Gastrocnemius medialis (tissue), 4 donors: ENCODE measurements around the gene ZFP62.
"Not testable (repeated sequence)": the region's sequence is repeated elsewhere in the genome, so short reads cannot be mapped to it uniquely, and the experiment has no call there.

ENCODE experiments used
- POLR2A ChIP-seq, 2 donors: fragments of 450-650 bp; IDR thresholded peaks; one replicate each; pipeline ENCODE4 v1.6.1; 2017; ENCODE audit warnings: antibody characterized with exemption in 2 of 2, mild to moderate bottlenecking in 2 of 2, moderate library complexity in 2 of 2
- TF ChIP-seq, protein P1 (sequence below), 5 experiments: fragments of 450-650 bp in 3 of 5; fragments of 200-600 bp in 2 of 5; sonication (generic) in 2 of 5; IDR thresholded peaks in 4 of 5; conservative IDR thresholded peaks in 1 of 5; 1 replicate in 4 of 5; 2 replicates in 1 of 5; pipeline ENCODE4 v1.5.1; 2016 to 2019; ENCODE audit warnings: antibody characterized with exemption in 5 of 5, mild to moderate bottlenecking in 3 of 5, moderate library complexity in 3 of 5

DNA sequence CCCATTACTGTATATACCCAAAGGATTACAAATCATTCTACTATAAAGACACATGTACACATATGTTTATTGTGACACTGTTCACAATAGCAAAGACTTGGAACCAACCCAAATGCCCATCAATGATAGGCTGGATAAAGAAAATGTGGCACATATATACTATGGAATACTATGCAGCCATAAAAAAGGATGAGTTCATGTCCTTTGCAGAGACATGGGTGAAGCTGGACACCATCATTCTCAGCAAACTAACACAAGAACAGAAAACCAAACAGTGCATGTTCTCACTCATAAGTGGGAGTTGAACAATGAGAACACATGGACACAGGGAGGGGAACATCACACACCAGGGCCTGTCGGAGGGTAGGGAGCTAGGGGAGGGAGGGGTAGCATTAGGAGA, 34.3 kb upstream of the ZFP62 start:
- TF ChIP-seq, protein P1, sequence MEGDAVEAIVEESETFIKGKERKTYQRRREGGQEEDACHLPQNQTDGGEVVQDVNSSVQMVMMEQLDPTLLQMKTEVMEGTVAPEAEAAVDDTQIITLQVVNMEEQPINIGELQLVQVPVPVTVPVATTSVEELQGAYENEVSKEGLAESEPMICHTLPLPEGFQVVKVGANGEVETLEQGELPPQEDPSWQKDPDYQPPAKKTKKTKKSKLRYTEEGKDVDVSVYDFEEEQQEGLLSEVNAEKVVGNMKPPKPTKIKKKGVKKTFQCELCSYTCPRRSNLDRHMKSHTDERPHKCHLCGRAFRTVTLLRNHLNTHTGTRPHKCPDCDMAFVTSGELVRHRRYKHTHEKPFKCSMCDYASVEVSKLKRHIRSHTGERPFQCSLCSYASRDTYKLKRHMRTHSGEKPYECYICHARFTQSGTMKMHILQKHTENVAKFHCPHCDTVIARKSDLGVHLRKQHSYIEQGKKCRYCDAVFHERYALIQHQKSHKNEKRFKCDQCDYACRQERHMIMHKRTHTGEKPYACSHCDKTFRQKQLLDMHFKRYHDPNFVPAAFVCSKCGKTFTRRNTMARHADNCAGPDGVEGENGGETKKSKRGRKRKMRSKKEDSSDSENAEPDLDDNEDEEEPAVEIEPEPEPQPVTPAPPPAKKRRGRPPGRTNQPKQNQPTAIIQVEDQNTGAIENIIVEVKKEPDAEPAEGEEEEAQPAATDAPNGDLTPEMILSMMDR (IDR thresholded peaks at IDR 0.05 in 4 of 5, conservative IDR thresholded peaks at IDR 0.05 in 1 of 5): not testable (repeated sequence)
- not testable (repeated sequence) for TF ChIP-seq POLR2A (IDR thresholded peaks at IDR 0.05)
